Activated CD4-positive, CD25-positive, alpha-beta regulatory T cell treated with anti-CD3 and anti-CD28 coated beads, Interleukin-2, amount 50 U/mL, for 24 hours (primary cell): ENCODE measurements around the gene N4BP3.

Experiments
- ATAC-seq, 2 donors: fragments of 150-1000 bp; cut with Tn5 transposase; one replicate each; pipeline ENCODE4 v1.10.0; 2021; ENCODE audit warnings: mild to moderate bottlenecking in 1 of 2, moderate library complexity in 1 of 2

The N4BP3 gene

GRCh38 chr5:178150977-178151734 is 37.8 kb downstream of the N4BP3 start:
- no peak for ATAC-seq

GRCh38 chr5:178152491-178153444 is 39.4 kb downstream of the N4BP3 start:
- no peak for ATAC-seq

- ATAC-seq = peak; percentile 98
Observed at GRCh38 chr5:178153530-178154340, 40.4 kb downstream of the N4BP3 start, which contains the start of gene NHP2. NHP2 (minus strand) TSS chr5:178153885; CDS start chr5:178153817, 68 bp downstream.

GRCh38 chr5:178155065-178155464 is 41.7 kb downstream of the N4BP3 start:
- ATAC-seq = no peak

- ATAC-seq = no peak
Observed at GRCh38 chr5:178160176-178160575, 46.8 kb downstream of the N4BP3 start.

GRCh38 chr5:178162481-178162880 is 49.1 kb downstream of the N4BP3 start:
- no peak for ATAC-seq

- peak; percentile 97 for ATAC-seq
Observed at GRCh38 chr5:178163772-178164735, 50.7 kb downstream of the N4BP3 start.

GRCh38 chr5:178165581-178165980 is 52.2 kb downstream of the N4BP3 start:
- ATAC-seq = no peak

GRCh38 chr5:178170455-178170854 is 57.1 kb downstream of the N4BP3 start:
- no peak for ATAC-seq

GRCh38 chr5:178174456-178174855 is 61.1 kb downstream of the N4BP3 start:
- no peak for ATAC-seq
